Cardiac fibroblast (primary cell): Measurements from ENCODE around the gene VMP1.

ENCODE experiments used
- DNase-seq, 2 donors: peaks; one replicate each; pipeline versions ENCODE4 v3.0.0 to v3.0.0-alpha.2; 2010; ENCODE audit warnings: low read depth in 2 of 2
- H3K4me3 ChIP-seq, 2 donors: replicated peaks in 1 of 2; 1 replicate in 1 of 2; 2 replicates in 1 of 2; pipeline ENCODE4 v1.5.1; 2011; ENCODE audit warnings: low read depth in 2 of 2, low read length in 2 of 2, mild to moderate bottlenecking in 2 of 2, moderate library complexity in 1 of 2
- TF ChIP-seq, protein P1 (sequence below): IDR thresholded peaks from one replicate; pipeline ENCODE4 v1.5.1; 2011; ENCODE audit warnings: low read depth, mild to moderate bottlenecking, low read length, inconsistent platforms

The VMP1 gene

DNA sequence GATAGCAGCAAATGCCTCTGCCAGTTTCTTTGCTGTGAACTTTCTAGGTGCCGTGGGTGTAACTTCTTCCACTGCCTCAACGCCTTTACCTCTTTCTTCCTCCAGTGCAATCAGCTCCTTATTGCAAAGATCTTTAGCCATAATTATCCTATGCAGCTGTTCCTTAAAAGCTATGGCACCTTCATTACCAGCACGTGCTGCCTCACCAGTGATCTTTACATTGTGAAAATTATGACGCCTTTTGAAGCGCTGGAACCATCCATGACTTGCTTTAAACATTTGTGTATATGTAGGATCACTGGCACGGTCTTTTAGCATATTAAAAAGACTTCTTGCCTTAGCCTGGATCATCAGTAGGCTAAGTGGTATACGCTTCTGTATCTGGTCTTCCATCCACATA is 8.2 kb upstream of the VMP1 start:
- H3K4me3 ChIP-seq, result no peak overlapping the region
- TF ChIP-seq, protein P1, sequence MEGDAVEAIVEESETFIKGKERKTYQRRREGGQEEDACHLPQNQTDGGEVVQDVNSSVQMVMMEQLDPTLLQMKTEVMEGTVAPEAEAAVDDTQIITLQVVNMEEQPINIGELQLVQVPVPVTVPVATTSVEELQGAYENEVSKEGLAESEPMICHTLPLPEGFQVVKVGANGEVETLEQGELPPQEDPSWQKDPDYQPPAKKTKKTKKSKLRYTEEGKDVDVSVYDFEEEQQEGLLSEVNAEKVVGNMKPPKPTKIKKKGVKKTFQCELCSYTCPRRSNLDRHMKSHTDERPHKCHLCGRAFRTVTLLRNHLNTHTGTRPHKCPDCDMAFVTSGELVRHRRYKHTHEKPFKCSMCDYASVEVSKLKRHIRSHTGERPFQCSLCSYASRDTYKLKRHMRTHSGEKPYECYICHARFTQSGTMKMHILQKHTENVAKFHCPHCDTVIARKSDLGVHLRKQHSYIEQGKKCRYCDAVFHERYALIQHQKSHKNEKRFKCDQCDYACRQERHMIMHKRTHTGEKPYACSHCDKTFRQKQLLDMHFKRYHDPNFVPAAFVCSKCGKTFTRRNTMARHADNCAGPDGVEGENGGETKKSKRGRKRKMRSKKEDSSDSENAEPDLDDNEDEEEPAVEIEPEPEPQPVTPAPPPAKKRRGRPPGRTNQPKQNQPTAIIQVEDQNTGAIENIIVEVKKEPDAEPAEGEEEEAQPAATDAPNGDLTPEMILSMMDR, result no peak
- no peak for DNase-seq

DNA sequence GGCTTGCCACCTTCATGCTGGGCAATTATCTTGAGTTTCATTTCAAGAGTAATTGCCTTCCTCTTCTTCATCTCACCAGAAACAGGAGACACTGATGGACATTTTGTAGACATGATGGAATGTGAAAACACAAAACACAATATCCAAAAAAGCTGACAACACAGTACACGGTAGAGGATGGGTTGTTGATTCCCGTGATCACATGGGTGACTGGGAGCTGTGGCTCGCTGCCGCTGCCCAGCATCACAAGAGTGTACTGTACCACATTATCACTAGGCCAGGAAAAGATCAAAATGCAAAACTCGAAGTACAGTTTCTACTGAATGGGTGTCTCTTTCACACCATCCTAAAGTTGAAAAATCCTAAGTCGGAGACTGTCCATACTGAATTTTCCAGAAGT is 7.7 kb upstream of the VMP1 start:
- TF ChIP-seq, protein P1, result no peak
- no peak for DNase-seq

DNA sequence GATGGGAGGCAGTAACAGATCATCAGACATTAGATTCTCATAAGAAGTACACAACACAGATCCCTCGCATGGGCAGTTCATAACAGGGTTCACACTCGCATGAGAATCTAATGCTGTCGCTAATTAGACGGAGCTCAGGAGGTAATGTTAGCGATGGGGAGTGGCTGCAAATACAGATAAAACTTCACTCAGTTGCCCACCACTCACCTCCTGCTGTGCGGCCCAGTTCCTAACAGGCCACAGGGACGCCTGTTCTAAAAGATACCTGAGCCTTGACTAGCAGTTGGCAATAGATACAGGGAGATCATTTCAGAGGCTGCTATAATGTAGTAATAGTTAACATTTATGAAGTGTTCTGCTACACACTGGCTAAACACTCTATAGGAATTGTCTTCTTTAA is 5.2 kb upstream of the VMP1 start:
- no peak for DNase-seq
- TF ChIP-seq, protein P1, result no peak
- no peak overlapping the region for H3K4me3 ChIP-seq

More for the DNA sequence above, 7.7 kb upstream of the VMP1 start:
- H3K4me3 ChIP-seq, result no peak overlapping the region

DNA sequence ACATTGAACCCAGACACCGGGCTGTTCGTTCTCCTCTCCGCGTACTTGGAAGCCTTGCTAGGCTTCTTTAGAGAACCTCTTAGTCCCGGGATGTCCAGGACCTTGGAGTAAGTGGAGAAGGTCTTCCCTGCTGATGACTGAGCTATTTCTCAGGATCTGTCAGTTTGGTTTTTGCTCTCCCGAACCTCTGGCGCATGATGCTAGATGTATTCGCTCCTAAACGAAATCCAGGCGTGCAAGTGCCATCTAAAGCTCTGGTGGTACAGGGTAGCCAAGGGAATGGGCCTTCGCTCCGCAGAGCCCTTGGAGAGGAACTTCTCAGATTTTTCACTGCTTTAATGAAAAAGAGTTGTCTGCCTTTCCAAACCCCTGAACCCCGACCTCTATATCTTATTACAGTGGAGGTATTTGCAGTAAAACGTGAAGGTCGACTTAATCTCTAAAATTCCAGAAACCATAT is 547 bp downstream of the VMP1 start:
- peak in 1 of 2 donors; percentile 40 for DNase-seq
- peak overlapping the region; percentile 82 to 94 for H3K4me3 ChIP-seq

DNA sequence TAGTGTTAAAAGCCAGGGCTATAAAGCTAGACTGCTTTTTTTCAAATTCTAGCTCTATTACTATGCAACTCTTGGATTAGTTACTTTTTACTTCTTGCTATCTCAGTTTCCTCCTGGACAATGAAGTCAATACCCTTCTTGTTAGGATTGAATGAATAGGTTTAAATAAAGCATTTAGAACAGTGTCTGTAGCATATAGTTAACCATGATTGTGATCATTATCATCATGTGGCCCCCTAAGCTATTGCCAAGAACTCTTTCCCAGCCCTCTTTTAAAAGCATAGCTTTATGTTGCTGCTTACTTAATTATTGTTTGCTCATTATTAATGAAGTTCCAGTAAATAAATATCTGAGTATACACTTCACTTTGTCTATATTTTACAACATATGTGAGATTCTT is 4.5 kb downstream of the VMP1 start:
- TF ChIP-seq, protein P1, result no peak
- H3K4me3 ChIP-seq, result no peak overlapping the region
- no peak for DNase-seq

More for the DNA sequence above, 547 bp downstream of the VMP1 start:
- TF ChIP-seq, protein P1, result no peak

DNA sequence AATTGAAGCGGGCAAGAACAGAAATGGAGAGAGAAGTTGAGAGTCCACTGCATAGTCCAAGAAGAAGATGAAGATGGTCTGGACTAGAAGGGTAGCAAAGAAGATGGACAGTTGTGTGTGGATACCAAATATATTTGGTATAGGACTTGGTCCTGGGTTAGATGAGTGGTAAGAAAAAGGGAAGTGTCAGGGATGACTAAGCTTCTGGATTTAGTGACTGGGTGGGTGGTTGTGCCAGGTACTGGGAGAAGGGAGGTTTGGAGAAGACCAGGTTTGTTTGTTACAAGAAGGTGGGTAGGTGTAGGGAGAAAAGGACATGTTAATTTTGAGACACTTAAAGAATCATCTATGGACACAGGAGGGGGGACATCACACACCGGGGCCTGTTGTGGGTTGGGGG is 5.4 kb downstream of the VMP1 start:
- TF ChIP-seq, protein P1, result no peak

DNA sequence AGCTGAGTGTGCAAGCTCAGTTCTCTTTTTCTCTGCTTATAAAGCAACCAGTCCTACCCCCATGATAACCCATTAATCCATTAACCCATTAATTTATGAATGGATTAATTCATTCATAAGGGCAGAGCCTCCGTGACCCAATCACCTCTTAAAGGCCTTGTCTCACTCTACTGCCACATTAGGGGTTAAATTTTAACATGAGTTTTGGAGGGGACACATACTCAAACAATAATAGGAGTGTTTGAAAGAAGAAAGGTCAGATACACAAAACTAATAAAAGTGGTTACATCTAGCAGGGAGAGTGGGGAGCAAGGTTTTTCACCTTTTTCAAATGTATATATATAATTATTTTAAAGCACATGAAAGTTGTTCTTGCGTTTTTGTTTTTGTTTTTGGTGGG is 6.8 kb downstream of the VMP1 start:
- H3K4me3 ChIP-seq, result no peak overlapping the region
- TF ChIP-seq, protein P1, result no peak
- DNase-seq, result no peak

More for the DNA sequence above, 5.4 kb downstream of the VMP1 start:
- DNase-seq, result no peak
- no peak overlapping the region for H3K4me3 ChIP-seq
